Glomerular visceral epithelial cell (primary cell): ENCODE measurements around the gene LDLRAD3.
"Not testable (repeated sequence)": the region's sequence is repeated elsewhere in the genome, so short reads cannot be mapped to it uniquely, and the experiment has no call there.

Experiments
- DNase-seq: peaks from one replicate; pipeline ENCODE4 v3.0.0-alpha.2; 2016; ENCODE audit errors: extremely low spot score

The LDLRAD3 gene

DNA sequence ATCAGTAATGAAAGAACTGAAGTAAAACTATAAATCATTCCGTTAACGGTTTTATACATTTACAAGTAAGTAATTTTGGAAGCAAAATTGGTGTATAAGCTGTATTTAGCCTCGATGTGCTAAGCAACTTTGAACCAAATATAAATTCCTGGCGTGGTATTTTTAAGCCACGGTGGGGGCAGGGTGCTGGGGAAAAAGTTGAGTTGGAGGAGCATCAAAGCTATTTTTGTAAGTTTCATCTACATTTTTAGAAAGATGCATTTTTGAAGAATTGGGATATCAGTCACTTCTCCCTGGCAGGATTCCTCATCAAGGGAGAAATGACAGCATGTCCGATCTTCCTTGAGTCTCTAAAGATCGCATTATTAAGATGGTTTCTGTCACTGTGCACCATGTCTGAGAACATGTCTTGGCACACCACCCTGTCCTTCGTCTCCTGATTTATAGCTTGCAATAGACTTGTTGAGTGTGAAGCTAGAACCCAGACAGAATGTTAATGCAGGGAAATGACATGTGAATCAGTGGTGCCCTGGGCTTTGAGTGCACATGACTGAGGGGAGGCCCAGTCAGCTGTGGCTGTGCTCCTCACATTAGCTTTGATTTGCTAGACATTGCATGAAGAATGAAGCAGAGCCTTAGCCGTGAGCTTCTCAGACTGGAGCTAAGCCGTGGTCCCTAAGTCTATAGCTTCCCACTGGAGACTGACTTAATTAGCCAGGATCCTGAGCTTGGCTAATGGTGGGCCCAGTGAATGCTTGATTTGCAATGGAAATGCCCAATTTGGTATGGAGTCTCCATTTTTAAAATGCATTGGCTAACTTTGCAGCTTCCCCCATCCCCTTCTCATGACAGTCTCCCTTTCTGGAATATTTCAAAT, 218.4 kb downstream of the LDLRAD3 start:
- no peak for DNase-seq

DNA sequence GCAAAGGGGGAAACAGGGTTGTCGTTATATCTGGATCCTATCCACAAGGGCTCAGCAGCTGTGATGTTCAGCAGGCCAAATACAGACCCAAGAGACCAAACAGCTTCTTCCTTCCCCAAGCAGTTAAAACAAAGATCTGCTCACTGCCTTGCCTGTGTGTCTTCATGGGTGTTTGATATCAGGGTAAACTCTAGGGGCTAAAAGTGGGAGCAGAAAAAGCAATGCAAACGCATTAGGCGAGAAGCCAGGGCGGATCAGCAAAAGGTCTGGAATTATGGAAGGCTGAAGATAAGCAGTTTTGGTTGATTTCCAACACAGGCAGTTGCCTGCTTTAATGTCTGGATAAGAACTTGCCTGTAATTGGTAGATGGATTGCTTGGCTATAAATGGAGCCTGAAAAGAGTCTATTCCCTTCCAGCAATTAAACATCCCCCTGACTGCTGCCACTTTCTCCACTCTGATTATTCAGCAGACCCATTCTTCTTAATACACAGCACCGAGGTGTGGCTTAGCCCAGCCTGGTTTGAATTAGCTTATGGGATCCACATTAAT, 219.1 kb downstream of the LDLRAD3 start:
- no peak for DNase-seq

DNA sequence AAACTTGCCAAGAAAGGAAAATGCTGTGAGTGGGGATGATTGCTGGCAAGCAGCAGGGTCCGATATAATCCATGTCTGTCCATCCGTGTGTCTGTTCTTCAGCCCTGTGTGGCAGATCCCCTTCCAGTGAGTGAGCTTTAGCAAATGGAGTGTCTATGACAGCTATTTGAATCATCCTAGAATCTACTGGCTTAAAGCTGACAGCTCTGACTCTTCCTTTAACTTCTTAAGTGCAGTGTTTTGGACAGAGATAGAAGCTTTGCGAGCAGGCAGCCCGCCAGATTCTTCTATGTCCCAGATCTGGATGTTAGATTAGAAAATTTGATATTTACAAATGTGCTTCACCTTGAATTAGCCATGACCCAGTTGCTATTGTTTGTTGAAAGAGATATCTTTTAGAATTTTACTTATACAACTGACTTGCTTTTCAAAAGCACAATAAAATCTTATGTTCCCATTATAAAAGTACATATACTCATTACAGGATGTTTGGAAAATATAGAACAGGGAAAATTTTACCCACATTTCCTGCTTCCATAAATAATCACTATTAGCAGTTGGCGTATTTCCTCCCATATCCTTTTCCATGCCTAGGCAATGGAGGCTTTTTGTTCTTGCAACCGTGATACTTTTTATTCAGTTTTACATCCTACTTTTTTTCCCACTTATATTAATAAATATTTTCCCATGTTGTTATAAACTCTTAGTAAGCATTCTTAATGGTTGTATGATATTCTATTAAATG, 220.8 kb downstream of the LDLRAD3 start:
- peak; percentile 38 for DNase-seq

DNA sequence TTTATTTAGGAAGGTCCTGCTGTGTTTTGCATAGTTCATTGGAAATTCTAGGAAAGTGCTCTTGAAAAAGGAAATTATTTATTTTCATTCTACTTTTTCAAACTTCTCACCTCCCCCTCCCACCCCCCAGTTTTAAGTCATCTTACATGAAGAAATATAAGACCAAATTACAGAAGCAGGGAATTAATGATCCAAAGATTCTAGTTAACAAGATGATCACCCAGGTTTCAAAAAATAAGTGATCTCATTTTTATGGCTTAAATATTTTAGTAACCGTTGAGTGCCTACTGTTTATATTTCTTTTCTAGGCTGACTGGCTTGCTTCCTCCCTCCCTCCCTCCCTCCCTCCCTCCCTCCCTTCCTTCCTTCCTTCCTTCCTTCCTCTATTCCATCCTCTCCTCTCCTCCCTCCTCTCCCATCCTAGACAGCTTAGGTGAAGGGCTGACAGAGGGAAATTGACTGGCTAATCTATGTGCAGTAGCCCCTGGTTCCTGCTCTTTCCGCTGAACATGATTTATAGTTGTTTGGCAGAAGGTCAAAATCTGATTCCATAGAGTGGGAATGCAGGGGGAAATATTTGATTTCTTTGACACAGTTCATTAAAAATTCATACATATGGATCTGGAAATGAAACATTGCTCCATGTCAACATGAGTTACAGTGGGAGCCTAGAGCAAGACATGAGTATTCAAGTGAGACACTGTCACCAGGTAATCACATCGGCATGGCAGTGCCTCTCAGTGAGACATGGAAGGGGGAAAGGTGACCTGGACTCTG, 221.9 kb downstream of the LDLRAD3 start:
- DNase-seq: peak; percentile 52

DNA sequence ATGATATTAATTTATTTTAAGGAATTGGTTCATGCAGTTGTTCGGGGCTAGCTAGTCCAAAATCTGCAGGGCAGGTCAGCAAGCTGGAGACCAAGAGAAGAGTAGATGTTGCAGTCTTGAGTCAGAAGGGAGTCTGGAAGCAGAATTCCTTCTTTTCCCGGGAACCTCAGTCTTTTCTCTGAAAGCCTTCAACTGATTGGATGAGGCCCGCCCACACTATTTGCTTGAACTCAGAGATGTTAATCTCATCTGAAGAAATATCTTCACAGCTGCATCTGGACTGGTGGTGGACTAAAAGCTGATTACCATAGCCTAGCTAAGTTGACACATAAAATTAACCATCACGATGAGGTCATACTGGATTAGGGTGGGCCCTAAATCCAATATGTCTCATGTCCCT, 223.2 kb downstream of the LDLRAD3 start:
- no peak for DNase-seq

DNA sequence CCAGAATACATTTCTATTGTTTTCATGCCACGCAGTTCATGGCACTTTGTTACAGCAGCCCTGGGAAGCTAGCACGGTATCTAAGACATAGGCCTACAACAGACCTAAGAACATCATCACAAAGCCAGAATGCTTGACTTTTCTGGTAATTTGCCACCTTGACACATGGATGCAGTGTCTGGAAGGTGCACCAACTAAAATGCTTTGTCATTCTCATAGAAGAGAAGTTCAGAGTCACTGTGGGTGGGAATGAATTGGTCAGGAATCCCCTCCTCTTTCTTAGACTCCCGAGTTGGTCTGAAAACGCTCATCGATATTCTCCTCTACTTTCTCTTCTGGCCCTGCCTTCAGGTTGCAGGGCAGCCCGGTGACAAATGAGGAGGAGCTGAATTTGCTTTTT, 223.9 kb downstream of the LDLRAD3 start:
- DNase-seq: no peak

DNA sequence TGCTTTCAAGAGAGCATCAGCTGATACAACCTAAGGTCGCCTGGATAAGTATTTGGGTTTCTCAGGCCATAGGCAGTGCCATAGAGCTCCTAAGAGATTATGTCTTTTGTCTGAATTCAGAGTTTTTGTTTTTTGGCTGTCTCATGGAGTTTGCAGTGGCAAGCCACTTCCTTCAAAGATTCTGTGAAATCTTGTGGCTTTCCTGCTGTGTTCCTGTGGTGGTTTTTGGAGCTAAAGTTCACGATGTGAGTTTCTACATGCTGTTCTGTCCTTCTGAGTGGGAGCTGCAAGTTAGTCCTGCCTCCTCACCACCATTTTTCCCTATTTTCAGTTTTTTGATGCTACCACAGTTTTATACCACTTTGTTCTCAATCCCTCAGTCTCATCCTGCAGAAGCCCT, 234.0 kb downstream of the LDLRAD3 start:
- DNase-seq: no peak

DNA sequence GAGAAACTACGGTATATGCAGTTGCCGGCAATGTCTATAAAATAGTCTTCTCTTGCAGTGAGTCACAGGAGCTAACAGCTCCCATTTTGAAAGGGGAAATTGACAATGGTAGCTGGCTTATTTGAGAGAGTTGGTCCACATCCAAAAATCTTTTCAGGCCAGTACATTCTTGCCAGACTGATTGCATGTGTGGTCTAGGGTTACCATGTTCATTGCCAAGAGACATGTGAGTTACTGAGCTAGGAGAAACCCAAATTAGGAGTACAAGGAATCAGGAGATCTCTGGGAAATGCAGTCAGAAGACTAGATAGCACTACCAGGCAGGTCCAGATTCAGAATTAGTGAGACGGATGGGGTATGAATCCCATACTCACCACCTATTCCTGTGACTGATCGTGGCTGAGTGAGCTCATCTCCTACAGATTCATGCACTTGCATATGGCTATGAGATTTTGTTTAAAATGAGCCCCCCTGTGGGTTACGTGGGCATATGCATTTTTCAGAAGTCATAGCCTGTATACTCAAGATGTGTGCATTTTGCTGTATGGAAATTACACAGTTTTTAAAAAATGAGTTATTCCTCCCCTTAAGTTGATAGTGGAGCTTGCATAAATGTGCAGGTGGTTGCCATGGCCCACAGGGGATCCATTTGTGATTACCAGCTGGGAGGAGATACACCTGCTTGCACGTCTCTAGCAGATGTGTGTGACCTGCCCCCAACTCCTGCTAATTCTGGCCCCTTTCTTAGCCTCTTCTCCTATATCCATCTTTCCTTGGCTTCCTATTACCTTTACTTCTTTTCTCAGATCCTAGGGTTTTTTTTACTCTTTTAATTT, 242.7 kb downstream of the LDLRAD3 start:
- no peak for DNase-seq

DNA sequence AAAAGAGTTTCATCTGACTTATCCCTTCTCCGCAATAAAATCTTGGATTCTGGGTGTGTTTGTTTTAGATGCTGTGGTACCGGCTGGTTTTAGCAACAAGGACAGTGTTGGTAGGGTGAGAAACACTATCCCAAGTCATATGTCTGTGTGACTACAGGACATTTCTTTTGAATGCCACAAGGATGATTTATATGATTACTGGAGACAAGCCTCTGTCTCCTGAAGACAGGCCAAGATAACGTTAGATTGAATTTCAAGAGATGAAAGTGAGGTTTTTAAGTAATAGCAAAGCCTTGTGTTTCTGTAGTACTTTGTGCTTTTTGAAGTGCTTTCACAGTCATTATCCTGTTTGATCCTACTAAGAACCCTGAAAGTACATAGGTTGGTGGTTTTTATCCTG, 243.8 kb downstream of the LDLRAD3 start:
- no peak for DNase-seq

DNA sequence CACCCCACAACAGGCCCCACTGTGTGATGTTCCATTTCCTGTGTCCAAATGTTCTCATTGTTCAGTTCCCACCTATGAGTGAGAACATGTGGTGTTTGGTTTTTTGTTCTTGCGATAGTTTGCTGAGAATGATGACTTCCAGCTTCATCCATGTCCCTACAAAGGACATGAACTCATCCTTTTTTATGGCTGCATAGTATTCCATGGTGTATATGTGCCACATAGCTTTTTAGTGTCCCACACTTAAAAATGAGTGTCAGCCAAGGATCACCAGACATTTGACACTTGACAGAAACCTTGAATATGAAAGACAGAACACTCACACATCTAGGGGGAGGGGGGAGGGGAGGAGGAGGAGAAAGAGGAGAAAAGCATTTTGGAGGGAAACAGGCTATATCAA, 245.9 kb downstream of the LDLRAD3 start:
- DNase-seq: not testable (repeated sequence)

DNA sequence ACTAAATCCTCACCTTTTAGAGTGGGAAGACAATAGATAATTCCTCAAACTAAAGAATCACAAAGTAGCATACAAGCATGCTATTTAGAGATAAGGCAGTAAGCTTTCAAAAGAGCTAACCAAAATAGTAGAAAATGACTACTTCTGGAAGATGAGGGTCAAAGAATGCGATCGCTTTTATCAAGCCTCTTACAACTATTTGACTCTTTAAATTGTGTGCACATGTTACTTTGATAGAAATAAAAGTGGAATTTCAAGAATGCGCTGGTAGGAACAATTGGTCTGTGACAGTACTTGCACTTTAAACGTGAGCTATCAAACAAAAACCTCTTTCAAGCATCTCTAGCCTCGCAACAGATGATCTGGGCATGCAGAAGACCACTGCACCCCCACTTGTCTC, 248.1 kb downstream of the LDLRAD3 start:
- no peak for DNase-seq

DNA sequence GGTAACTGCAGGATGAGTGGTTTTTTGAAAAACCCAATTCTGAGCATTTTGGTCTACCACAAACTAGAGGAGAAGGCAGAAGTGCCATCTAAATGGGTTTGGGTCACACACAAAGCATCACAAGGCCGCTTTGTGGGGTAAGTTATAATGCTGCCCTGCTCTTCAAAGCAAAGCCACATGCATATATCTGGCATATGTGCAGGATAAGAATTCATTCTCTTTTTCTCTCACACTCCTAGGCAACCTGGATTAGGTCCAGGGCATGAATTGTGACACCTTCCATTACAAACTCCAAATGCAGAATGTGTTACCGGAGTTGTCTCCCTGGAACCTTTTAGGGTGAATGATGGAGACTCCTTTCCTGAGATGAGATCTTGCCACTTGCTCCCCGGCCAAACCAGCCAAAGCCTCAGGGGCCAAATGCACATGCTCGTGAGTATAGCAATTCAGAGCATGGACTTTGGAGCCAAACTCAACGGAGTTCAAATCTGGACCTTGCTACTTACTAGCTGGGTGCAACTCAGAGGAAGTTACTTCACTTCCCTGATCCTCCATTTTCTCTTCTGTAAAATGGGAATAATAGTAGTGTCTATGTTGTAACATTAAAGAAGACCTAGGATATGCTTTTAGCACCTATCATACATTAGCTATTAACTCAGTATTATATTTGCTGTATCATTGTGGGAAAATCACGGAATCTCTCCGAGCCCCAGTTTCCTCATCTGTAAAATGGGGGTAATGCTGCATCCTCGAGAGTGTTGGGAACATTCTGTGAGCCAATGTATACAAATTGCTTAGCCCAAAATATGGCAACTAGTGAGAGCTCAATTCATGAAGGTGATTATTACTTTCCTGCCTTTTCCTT, 248.8 kb downstream of the LDLRAD3 start:
- no peak for DNase-seq

DNA sequence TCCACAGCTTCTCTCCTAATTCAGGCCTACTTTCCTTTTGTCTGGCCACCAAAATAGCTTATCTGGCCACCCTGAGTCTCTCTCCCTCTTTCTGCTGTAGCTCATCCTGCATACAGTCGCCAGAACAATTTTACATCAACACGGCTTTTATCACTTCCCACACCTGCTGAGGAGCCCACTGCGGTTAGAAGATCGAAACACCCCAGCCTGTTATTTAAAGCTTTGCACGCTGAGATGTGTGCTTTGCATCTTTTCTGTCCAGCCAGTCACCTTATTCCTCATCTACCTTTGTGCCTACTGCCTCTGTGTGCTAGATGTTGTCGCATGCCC, 249.4 kb downstream of the LDLRAD3 start:
- DNase-seq: no peak

DNA sequence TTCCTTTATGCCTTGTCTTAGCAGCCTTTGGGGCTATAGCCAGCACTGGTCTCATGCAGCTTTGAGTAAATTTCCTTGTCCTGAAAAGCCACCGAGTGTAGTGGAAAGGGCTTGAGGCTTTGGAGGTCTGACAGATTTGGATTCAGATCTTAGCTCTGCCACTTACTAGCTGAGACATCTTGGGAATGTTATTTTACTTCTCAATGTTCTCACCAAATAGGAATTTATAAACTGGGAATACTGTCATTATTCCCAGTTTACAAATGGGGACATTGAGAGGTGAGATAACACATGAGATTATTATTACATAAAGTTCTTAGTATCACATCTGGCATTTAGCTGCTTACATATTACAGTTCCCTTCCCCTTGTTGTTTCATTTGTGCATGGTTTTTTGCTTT, 249.9 kb downstream of the LDLRAD3 start:
- DNase-seq: no peak

DNA sequence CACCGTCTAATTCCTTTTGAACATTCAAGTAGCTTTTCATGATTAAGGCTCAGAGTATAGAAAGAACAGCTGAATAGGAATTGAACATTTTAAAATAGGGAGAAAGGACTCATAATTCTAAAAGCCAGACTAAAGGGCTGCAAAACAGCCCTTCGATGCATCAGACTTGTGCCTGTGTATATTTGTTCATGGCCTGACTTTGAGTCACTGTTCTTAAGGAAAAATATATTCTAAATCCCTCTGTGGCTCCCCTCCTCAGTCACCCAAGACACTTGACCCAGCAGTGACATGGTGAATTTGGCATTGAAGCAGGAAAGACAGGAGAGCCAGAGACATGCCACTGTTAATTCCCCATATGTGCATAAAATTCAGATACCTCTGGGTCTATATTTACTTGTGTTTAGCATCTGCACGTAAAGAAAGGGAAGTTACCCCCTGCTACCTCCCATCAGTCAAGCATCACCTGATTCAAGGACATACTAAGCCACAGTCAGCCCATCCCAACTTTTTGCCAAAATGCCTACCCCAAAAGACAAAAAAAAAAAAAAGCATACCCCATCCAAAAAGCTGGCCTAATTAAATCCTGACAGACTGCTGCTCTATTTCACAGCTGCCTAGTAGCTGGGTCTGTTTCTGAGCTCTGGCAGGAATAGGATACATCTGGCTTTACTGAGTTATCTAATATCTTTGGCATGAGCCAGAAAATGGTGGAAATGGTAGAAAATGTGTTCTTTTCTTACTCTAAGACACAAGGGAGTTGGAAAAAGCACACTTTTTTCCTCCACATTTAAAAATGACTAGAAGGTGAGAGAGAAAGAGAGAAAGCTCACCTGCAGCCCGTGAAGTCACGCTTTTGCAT, 251.9 kb downstream of the LDLRAD3 start:
- no peak for DNase-seq

DNA sequence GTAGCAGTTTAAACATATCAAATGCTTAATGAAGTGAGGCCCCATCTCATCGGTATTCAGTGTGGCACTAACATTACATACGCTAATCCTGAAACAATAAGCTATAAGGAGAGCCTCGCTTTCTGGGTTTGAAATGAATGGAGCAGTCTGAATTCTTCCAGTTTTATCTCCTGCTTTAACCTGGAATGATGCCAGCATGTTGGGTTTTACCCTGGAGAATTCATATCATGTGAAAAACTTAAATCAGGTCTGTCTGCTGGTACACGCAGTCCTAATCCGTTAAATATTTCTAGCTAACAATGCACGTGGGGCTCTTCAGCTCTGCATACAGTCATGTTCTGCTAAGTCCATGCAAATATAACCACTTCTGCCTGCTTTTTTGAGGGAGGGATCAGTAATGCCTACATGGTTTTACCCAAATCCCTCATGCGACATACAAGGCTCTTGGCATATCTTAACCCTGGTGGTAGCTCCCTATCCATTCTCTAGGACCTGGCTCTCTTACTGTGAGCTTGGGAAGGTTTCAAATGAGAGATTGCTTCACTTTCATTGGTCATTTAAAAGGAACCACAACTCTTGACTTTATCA, 252.6 kb downstream of the LDLRAD3 start:
- no peak for DNase-seq

DNA sequence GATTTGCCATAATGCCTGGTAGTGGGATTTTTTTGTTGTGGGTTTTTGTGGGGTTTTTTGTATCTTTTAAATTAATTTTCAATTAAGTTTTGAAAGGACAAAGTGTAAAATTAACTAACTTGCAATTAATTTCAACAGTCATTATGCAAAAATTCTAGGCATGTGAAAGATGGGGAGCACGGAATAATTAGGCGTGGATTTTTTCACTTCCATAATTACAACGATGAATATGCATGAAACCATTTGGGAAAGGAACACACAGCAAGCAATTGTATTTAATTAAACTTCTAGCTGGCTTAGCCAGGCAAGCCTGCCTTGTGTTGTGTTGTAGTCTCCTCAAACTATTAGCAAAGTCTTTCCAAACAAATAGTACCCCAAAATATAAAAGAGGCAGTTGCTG, 257.5 kb downstream of the LDLRAD3 start:
- DNase-seq: no peak

DNA sequence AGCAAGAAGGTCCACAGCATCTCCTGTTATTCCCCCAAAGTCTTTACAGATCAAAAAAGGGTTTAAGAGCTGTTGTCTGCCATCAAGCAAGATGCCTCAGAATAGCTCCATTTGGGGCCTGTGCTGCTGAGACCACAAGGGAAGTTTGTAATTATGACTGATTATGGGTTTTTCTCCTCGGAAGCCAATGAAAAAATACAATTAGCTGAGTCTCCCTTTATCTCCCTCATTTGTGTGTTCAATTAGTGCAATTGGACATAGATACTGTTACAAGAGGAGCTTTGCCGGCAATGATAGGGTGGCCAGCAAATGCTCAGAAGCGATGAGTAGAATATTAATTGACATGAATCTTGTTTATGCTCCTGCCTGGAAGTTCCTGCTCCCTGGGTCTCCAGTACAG, 261.7 kb downstream of the LDLRAD3 start:
- no peak for DNase-seq

DNA sequence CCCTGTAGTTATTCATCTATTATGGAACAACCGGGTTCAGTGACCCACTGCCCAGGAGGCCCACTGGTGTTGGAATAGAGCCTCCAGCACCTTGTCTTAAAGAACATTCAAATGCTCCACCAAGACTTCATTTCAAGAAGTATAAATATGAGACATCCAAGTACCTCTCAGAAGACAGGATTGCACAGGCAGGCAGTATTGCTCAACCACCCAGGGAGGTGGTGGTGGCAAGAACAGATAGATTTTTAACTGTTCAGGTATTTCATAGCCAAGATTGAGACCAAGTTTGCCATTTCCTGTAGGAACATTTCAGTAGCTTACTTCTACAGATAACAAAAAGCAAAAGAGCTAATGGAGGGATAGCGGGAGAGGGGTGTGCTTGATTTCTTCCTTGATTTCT, 266.7 kb downstream of the LDLRAD3 start:
- DNase-seq: no peak
